ENCODE data around the gene TRAF3.

GRCh38 chr14:102736956-102737355 lies 40.3 kb upstream of the TRAF3 start:
- TF ChIP-seq NR1H2 (CRISPR knock-in tag; IDR thresholded peaks at IDR 0.05) (no peak), ZNF263 (CRISPR knock-in tag; IDR thresholded peaks at IDR 0.05; ENCODE audit: low read depth) (no peak), CTCF (IDR thresholded peaks at IDR 0.05) (no peak), HMGXB4 (CRISPR knock-in tag; IDR thresholded peaks at IDR 0.05) (no peak), RELA (CRISPR knock-in tag; IDR thresholded peaks at IDR 0.05; ENCODE audit: borderline replicate concordance) (no peak), ATF2 (CRISPR knock-in tag; IDR thresholded peaks at IDR 0.05; ENCODE audit: borderline replicate concordance, low read depth) (no peak)

Measured in WTC11 (cell line).